PC-3 (cell line): ENCODE data around the gene ARF1.

ENCODE experiments used
- EZH2phosphoT487 ChIP-seq: fragments of 300-600 bp; sonication (generic); IDR thresholded peaks from 2 replicates; pipeline ENCODE4 v1.6.1; 2018; ENCODE audit warnings: mild to moderate bottlenecking, antibody characterized with exemption, low read length, borderline replicate concordance
- TF ChIP-seq, protein P1 (sequence below): fragments of 300-600 bp; sonication (generic); conservative IDR thresholded peaks from 2 replicates; pipeline ENCODE4 v1.5.1; 2017; ENCODE audit warnings: antibody characterized with exemption, low read depth, mild to moderate bottlenecking, low read length

DNA sequence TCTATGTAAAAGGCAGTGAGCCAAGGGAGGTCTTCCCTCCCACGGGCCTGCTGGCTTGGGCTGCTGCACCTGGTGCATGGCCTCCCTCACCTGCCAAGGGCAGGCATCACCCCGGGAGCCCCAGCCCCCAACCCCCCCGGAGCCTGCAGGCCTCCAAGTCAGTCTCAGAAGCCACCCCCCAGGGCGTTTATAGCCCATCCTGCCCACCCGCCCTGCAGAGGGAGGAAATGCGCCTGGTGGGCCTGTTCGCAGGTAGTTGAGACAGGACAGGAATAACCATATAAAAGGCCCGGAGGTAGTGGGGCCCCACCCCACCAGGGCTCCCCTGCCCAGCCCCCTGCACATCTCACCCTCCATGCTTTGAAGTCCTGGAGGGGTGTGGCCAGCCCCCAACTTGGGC is 18.2 kb upstream of the ARF1 start:
- TF ChIP-seq, protein P1, sequence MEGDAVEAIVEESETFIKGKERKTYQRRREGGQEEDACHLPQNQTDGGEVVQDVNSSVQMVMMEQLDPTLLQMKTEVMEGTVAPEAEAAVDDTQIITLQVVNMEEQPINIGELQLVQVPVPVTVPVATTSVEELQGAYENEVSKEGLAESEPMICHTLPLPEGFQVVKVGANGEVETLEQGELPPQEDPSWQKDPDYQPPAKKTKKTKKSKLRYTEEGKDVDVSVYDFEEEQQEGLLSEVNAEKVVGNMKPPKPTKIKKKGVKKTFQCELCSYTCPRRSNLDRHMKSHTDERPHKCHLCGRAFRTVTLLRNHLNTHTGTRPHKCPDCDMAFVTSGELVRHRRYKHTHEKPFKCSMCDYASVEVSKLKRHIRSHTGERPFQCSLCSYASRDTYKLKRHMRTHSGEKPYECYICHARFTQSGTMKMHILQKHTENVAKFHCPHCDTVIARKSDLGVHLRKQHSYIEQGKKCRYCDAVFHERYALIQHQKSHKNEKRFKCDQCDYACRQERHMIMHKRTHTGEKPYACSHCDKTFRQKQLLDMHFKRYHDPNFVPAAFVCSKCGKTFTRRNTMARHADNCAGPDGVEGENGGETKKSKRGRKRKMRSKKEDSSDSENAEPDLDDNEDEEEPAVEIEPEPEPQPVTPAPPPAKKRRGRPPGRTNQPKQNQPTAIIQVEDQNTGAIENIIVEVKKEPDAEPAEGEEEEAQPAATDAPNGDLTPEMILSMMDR, result no peak
- no peak for TF ChIP-seq EZH2phosphoT487
